SK-N-SH (cell line): ENCODE results near the gene RFT1. TPM values are rescaled to one million over a fixed set of nuclear protein-coding genes. Genes with fewer than 3 reads are reported as not detected.

ENCODE experiments used
- CTCF ChIA-PET: fragments of 300-600, 350-600 bp; formaldehyde crosslinking; extraction: SDS; loops from one replicate; lab custom pipeline; 2021; lab: Yijun Ruan, JAX
- POLR2A ChIA-PET: fragments of 350-600 bp; sonication (Branson Sonifier 250); formaldehyde crosslinking; extraction: SDS; loops from one replicate; lab custom pipeline; 2020; ENCODE audit warnings: antibody characterized with exemption, inconsistent platforms; lab: Yijun Ruan, JAX
- DNase-seq: peaks from one replicate; pipeline ENCODE4 v3.0.0; 2012
- H2AFZ ChIP-seq: fragments of 200-600 bp; sonication (generic); 2 replicates; pipeline ENCODE4 v1.8.1; 2016; ENCODE audit warnings: antibody characterized with exemption, mild to moderate bottlenecking, low read depth
- H3F3A ChIP-seq: fragments of 200-600 bp; sonication (generic); replicated peaks from 2 replicates; pipeline ENCODE3; 2016; ENCODE audit warnings: antibody characterized with exemption, mild to moderate bottlenecking; ENCODE audit not compliant: insufficient read depth
- H3K27ac ChIP-seq, 2 experiments: fragments of 200-500 bp in 1 of 2; fragments of 200-600 bp in 1 of 2; sonication (Bioruptor generic) in 1 of 2; sonication (generic), shearing (Covaris generic) in 1 of 2; 2 replicates each; pipeline versions ENCODE4 v1.5.1 to v1.6.1; 2014 to 2016; ENCODE audit warnings: low read depth in 2 of 2, inconsistent platforms in 1 of 2, low read length in 1 of 2, mild to moderate bottlenecking in 1 of 2, mixed read lengths in 1 of 2
- H3K27me3 ChIP-seq: fragments of 200-600 bp; sonication (generic), shearing (Covaris generic); 2 replicates; pipeline ENCODE4 v1.6.1; 2016; ENCODE audit warnings: mixed run types; ENCODE audit not compliant: insufficient read depth
- H3K36me3 ChIP-seq, 2 experiments: fragments of 200-500 bp in 1 of 2; fragments of 200-600 bp in 1 of 2; sonication (Bioruptor generic) in 1 of 2; sonication (generic) in 1 of 2; replicated peaks in 1 of 2; 2 replicates each; pipeline versions ENCODE3 to v1.5.1; 2014 to 2016; ENCODE audit warnings: low read length in 1 of 2, mild to moderate bottlenecking in 1 of 2; ENCODE audit not compliant: insufficient read depth in 2 of 2, control insufficient read depth in 1 of 2
- H3K4me1 ChIP-seq, 2 experiments: fragments of 200-500 bp in 1 of 2; fragments of 200-600 bp in 1 of 2; sonication (Bioruptor generic) in 1 of 2; sonication (generic), shearing (Covaris generic) in 1 of 2; 2 replicates each; pipeline versions ENCODE4 v1.5.1 to v1.6.1; 2014 to 2016; ENCODE audit warnings: low read depth in 1 of 2, low read length in 1 of 2, mixed run types in 1 of 2; ENCODE audit not compliant: insufficient read depth in 2 of 2, control insufficient read depth in 1 of 2
- H3K4me2 ChIP-seq: fragments of 200-600 bp; sonication (generic), shearing (Covaris generic); 2 replicates; pipeline ENCODE4 v1.6.1; 2017; ENCODE audit warnings: mixed run types
- H3K4me3 ChIP-seq, 2 experiments: fragments of 200-500 bp in 1 of 2; fragments of 200-600 bp in 1 of 2; sonication (Bioruptor generic) in 1 of 2; sonication (generic), shearing (Covaris generic) in 1 of 2; 2 replicates each; pipeline versions ENCODE4 v1.5.1 to v1.8.1; 2014 to 2016; ENCODE audit warnings: low read depth in 2 of 2, inconsistent platforms in 1 of 2, low read length in 1 of 2, mild to moderate bottlenecking in 1 of 2, mixed read lengths in 1 of 2, moderate library complexity in 1 of 2
- H3K79me2 ChIP-seq: fragments of 200-600 bp; sonication (generic); 2 replicates; pipeline ENCODE4 v1.8.1; 2017; ENCODE audit warnings: mild to moderate bottlenecking; ENCODE audit not compliant: insufficient read depth
- H3K9ac ChIP-seq: fragments of 200-600 bp; sonication (generic); 2 replicates; pipeline ENCODE4 v1.6.1; 2017; ENCODE audit warnings: mixed run types
- H3K9me2 ChIP-seq: fragments of 200-600 bp; sonication (generic); 2 replicates; pipeline ENCODE4 v1.6.1; 2017; ENCODE audit warnings: mixed run types
- H3K9me3 ChIP-seq: fragments of 200-600 bp; sonication (generic); 2 replicates; pipeline ENCODE4 v1.6.1; 2017; ENCODE audit warnings: mixed run types, mild to moderate bottlenecking, moderate library complexity
- H4K20me1 ChIP-seq: fragments of 200-600 bp; sonication (generic); 2 replicates; pipeline ENCODE4 v1.6.1; 2017; ENCODE audit warnings: mild to moderate bottlenecking, mixed run types; ENCODE audit not compliant: insufficient read depth
- CHD2 ChIP-seq: fragments of 150-350 bp; IDR thresholded peaks from 2 replicates; pipeline ENCODE4 v1.6.1; 2018; ENCODE audit warnings: low read length; ENCODE audit not compliant: partially characterized antibody
- CTCF ChIP-seq: fragments of 200-600 bp; sonication (generic); IDR thresholded peaks from 2 replicates; pipeline ENCODE4 v1.6.1; 2017; ENCODE audit warnings: antibody characterized with exemption, mild to moderate bottlenecking, moderate library complexity
- ELF1 ChIP-seq: IDR thresholded peaks from 2 replicates; pipeline ENCODE4 v1.4.0; 2012
- FOXJ3 ChIP-seq: sonication (generic); formaldehyde crosslinking; IDR thresholded peaks from 2 replicates; pipeline ENCODE4 v1.5.1; 2020; ENCODE audit warnings: mild to moderate bottlenecking, missing genetic modification reagents
- FOXM1 ChIP-seq: IDR thresholded peaks from 2 replicates; pipeline ENCODE4 v1.4.0; 2012; ENCODE audit warnings: low read depth, mild to moderate bottlenecking
- GABPA ChIP-seq: IDR thresholded peaks from 2 replicates; pipeline ENCODE4 v1.4.0; 2012; ENCODE audit warnings: low read depth, mild to moderate bottlenecking
- IRF3 ChIP-seq: fragments of 150-350 bp; IDR thresholded peaks from 2 replicates; pipeline ENCODE4 v1.6.1; 2016; ENCODE audit warnings: mild to moderate bottlenecking, low read depth, low read length
- JUND ChIP-seq: IDR thresholded peaks from 2 replicates; pipeline ENCODE4 v1.4.0; 2012
- MEF2A ChIP-seq: IDR thresholded peaks from 2 replicates; pipeline ENCODE4 v1.4.0; 2012; ENCODE audit warnings: low read depth, borderline replicate concordance
- MXI1 ChIP-seq: IDR thresholded peaks from 2 replicates; pipeline ENCODE4 v1.6.1; 2012; ENCODE audit warnings: mild to moderate bottlenecking, low read depth, low read length, improper control_type of control experiment
- NFIC ChIP-seq: IDR thresholded peaks from 2 replicates; pipeline ENCODE4 v1.4.0; 2012; ENCODE audit warnings: borderline replicate concordance
- NRF1 ChIP-seq: IDR thresholded peaks from 2 replicates; pipeline ENCODE4 v1.6.1; 2012; ENCODE audit warnings: low read depth, mild to moderate bottlenecking, low read length
- POLR2AphosphoS5 ChIP-seq: IDR thresholded peaks from 2 replicates; pipeline ENCODE4 v1.6.1; 2012; ENCODE audit warnings: low read depth, low read length
- REST ChIP-seq: IDR thresholded peaks from 2 replicates; pipeline ENCODE4 v1.6.1; 2012; ENCODE audit warnings: mild to moderate bottlenecking, low read depth, low read length, moderate library complexity
- RFX5 ChIP-seq: IDR thresholded peaks from 2 replicates; pipeline ENCODE4 v1.6.1; 2012; ENCODE audit warnings: mild to moderate bottlenecking, improper control_type of control experiment, low read length
- RXRA ChIP-seq: IDR thresholded peaks from 2 replicates; pipeline ENCODE4 v1.4.0; 2012; ENCODE audit warnings: low read depth, mild to moderate bottlenecking, borderline replicate concordance
- SIN3A ChIP-seq: IDR thresholded peaks from 2 replicates; pipeline ENCODE4 v1.6.1; 2012; ENCODE audit warnings: low read depth, mild to moderate bottlenecking, low read length, moderate library complexity, borderline replicate concordance
- TAF1 ChIP-seq: IDR thresholded peaks from 2 replicates; pipeline ENCODE4 v1.6.1; 2012; ENCODE audit warnings: low read depth, mild to moderate bottlenecking, low read length, moderate library complexity, borderline replicate concordance
- TCF12 ChIP-seq: IDR thresholded peaks from 2 replicates; pipeline ENCODE4 v1.4.0; 2012
- TEAD4 ChIP-seq: IDR thresholded peaks from 2 replicates; pipeline ENCODE4 v1.4.0; 2012; ENCODE audit warnings: mild to moderate bottlenecking, borderline replicate concordance; ENCODE audit not compliant: insufficient read depth
- ZBTB33 ChIP-seq: IDR thresholded peaks from 2 replicates; pipeline ENCODE4 v1.4.0; 2012; ENCODE audit warnings: low read depth, borderline replicate concordance
- WGBS: methylation state at CpG from one replicate; pipeline ENCODE4 v1.1.6; 2017; ENCODE audit warnings: low lambda C conversion rate; 5-methylcytosine and 5-hydroxymethylcytosine counted together
- polyA plus RNA-seq, 3 experiments: library from polyadenylated mRNA; depleted of rRNA; stranded (reverse); fragments of >200 nt; gene quantifications; 2 replicates each; pipeline ENCODE4 v1.2.3, GENCODE V29; 2012

Gene RFT1
- polyA plus RNA-seq, 1 of the 3 experiments (the other 2 are of a cell fraction): 13.8 TPM

GRCh38 chr3:53161450-53161819, 31.2 kb upstream of the RFT1 start (continued):
- TF ChIP-seq NFIC (no peak), ZBTB33 (no peak), TEAD4 (no peak), GABPA (no peak), POLR2AphosphoS5 (no peak), ELF1 (no peak), FOXJ3 (CRISPR knock-in tag) (no peak)

GRCh38 chr3:53160660-53161449, 30.6 kb upstream of the RFT1 start, which contains the start of gene PRKCD:
TSS of gene PRKCD (plus strand) at chr3:53161209. CDS start at chr3:53178423, 17,214 bp downstream.
- peak within 1 kb of the TSS; percentile 92 for H3K4me2 ChIP-seq
- no peaks in the 10 kb centered on the region for H3K36me3 ChIP-seq
- H3K27me3 ChIP-seq: no peaks in the 10 kb centered on the region
- POLR2A ChIA-PET: interaction anchor here (0.7 to 0.8 kb wide), 2 partner anchors 9 to 22 kb away, joined by 3 read pairs; no protein-coding TSS in a partner anchor
- H3K27ac ChIP-seq: peak within 1 kb of the TSS in 1 of 2 experiments; percentile 29; a peak in 1 of 4 replicates
- DNase-seq: peak; percentile 93
- H4K20me1 ChIP-seq: no peaks in the 10 kb centered on the region
- WGBS: 2% methylated on average over 36 of the region's 88 CpGs
- H3K79me2 ChIP-seq: peaks cover 8% of the 10 kb centered on the region; the same call in 1 of the 2 replicates
- peaks cover 4% of the 10 kb centered on the region for H3F3A ChIP-seq
- peaks cover 6 to 7% of the 10 kb centered on the region in 2 experiments; a peak in 2 of 4 replicates for H3K4me1 ChIP-seq
- peak within 1 kb of the TSS; percentile 77 to 79 for H3K4me3 ChIP-seq
- peak within 1 kb of the TSS; percentile 90 for H2AFZ ChIP-seq
- CTCF ChIA-PET: interaction anchor here (0.6 to 1.4 kb wide), 6 partner anchors 9 to 46 kb away, joined by 3 to 8 read pairs (median 3); no protein-coding TSS in a partner anchor
- H3K9me3 ChIP-seq: no peaks in the 10 kb centered on the region
- no peaks in the 10 kb centered on the region for H3K9me2 ChIP-seq
- peak within 1 kb of the TSS; percentile 72 for H3K9ac ChIP-seq
- no peak for TF ChIP-seq FOXJ3 (CRISPR knock-in tag)
- TF ChIP-seq RFX5: no peak
- no peak for TF ChIP-seq IRF3
- TF ChIP-seq RXRA: no peak
- no peak for TF ChIP-seq TAF1
- peak; percentile 44 for TF ChIP-seq CTCF
- TF ChIP-seq TCF12: no peak; the same call in 1 of the 2 replicates
- no peak for TF ChIP-seq NRF1
- peak; percentile 14; the same call in 1 of the 2 replicates for TF ChIP-seq SIN3A
- no peak for TF ChIP-seq FOXM1
- TF ChIP-seq MXI1: no peak
- TF ChIP-seq POLR2AphosphoS5: no peak; the same call in 1 of the 2 replicates
- TF ChIP-seq JUND: no peak
- no peak for TF ChIP-seq MEF2A
- TF ChIP-seq CHD2: no peak
- no peak for TF ChIP-seq GABPA
- peak; percentile 82 for TF ChIP-seq NFIC
- no peak for TF ChIP-seq REST
